Measurements from ENCODE around the gene DNAJB14.

GRCh38 chr4:99875071-99875470, 71.3 kb downstream of the DNAJB14 start:
- TF ChIP-seq EZH2 (IDR thresholded peaks at IDR 0.05) (no peak), CTCF (IDR thresholded peaks at IDR 0.05 in 2 of 3, conservative IDR thresholded peaks at IDR 0.05 in 1 of 3; ENCODE audit: borderline replicate concordance in 1 of 3, insufficient read depth in 1 of 3, low read depth in 2 of 3, low read length in 2 of 3) (no peak), REST (IDR thresholded peaks at IDR 0.05; ENCODE audit: low read depth) (no peak), JUND (IDR thresholded peaks at IDR 0.05) (no peak), YY1 (IDR thresholded peaks at IDR 0.05; ENCODE audit: extremely low read depth, insufficient replicate concordance, low read depth, low read length) (no peak), ZNF274 (IDR thresholded peaks at IDR 0.05; ENCODE audit: low read depth, low read length) (no peak), CEBPB (IDR thresholded peaks at IDR 0.05; ENCODE audit: low read depth) (no peak), POLR2AphosphoS5 (IDR thresholded peaks at IDR 0.05; ENCODE audit: low read depth, low read length) (no peak), MAX (IDR thresholded peaks at IDR 0.05) (no peak), RAD21 (IDR thresholded peaks at IDR 0.05; ENCODE audit: low read depth) (no peak), POLR2A (IDR thresholded peaks at IDR 0.05; ENCODE audit: borderline replicate concordance, extremely low read depth, insufficient read depth, insufficient read length) (no peak), CBX3 (IDR thresholded peaks at IDR 0.05; ENCODE audit: low read depth) (no peak), SIN3A (IDR thresholded peaks at IDR 0.05; ENCODE audit: low read depth) (no peak)
- TF ChIP-seq, protein P1, sequence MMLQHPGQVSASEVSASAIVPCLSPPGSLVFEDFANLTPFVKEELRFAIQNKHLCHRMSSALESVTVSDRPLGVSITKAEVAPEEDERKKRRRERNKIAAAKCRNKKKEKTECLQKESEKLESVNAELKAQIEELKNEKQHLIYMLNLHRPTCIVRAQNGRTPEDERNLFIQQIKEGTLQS (IDR thresholded peaks at IDR 0.05), result no peak

Data from HCT116 (cell line).